Testis (tissue), 3 donors: ENCODE data around the gene KIFC3. TPM values are rescaled to one million over a fixed set of nuclear protein-coding genes. Genes with fewer than 3 reads are reported as not detected.

Source experiments
- DNase-seq: peaks from one replicate; pipeline ENCODE4 v3.0.0-alpha.2; 2019
- H3K27ac ChIP-seq, 2 donors: fragments of 200-600 bp; sonication (generic); one replicate each; pipeline ENCODE4 v1.5.1; 2019
- H3K27me3 ChIP-seq: fragments of 200-600 bp; sonication (generic); one replicate; pipeline ENCODE4 v1.5.1; 2019
- H3K36me3 ChIP-seq: fragments of 200-600 bp; sonication (generic); one replicate; pipeline ENCODE4 v1.5.1; 2017; ENCODE audit warnings: low read depth; ENCODE audit errors: missing control alignments
- H3K4me1 ChIP-seq: fragments of 200-600 bp; sonication (generic); one replicate; pipeline ENCODE4 v1.5.1; 2019
- H3K4me3 ChIP-seq, 2 donors: fragments of 200-600 bp; sonication (generic); one replicate each; pipeline ENCODE4 v1.5.1; 2017 to 2019
- H3K9me3 ChIP-seq: fragments of 200-600 bp; sonication (generic); one replicate; pipeline ENCODE4 v1.5.1; 2017
- POLR2A ChIP-seq: fragments of 450-650 bp; IDR thresholded peaks from one replicate; pipeline ENCODE4 v1.6.1; 2017; ENCODE audit warnings: antibody characterized with exemption, mild to moderate bottlenecking, moderate library complexity
- WGBS, 2 donors: methylation state at CpG; one replicate each; pipeline ENCODE4 v1.1.5; 2018; 5-methylcytosine and 5-hydroxymethylcytosine counted together
- intact Hi-C: fragments of 100-400 bp; cut with DNase I; formaldehyde crosslinking; loops from one replicate; pipeline ENCODE4 v1.15.1; 2023; ENCODE audit warnings: low total_unique reads
- polyA plus RNA-seq: library from polyadenylated mRNA; stranded (reverse); fragments of 350-450 nt; fragmentation: Illumina TruSeq; extraction: RNeasy Lipid Tissue Mini Kit (QIAGEN cat#74804); gene quantifications from one replicate; pipeline ENCODE4 v1.2.3, GENCODE V29; 2014; ENCODE audit warnings: low read depth, low replicate concordance; ENCODE audit not compliant: insufficient read depth
- total RNA-seq, 2 donors: library from RNA; depleted of rRNA; stranded (reverse); fragments of >200 nt; gene quantifications; one replicate each; pipeline ENCODE4 v1.2.3, GENCODE V29; 2016
- TF ChIP-seq, protein P1 (sequence below), 3 experiments: fragments of 450-650 bp in 2 of 3; fragments of 200-600 bp in 1 of 3; sonication (generic) in 1 of 3; IDR thresholded peaks; one replicate each; pipeline ENCODE4 v1.5.1; 2016 to 2019; ENCODE audit warnings: antibody characterized with exemption in 3 of 3, mild to moderate bottlenecking in 2 of 3, moderate library complexity in 1 of 3

The KIFC3 gene
- total and polyA plus RNA-seq, 3 donors from 2014 or later, result 105 to 185 (median 137) TPM

DNA sequence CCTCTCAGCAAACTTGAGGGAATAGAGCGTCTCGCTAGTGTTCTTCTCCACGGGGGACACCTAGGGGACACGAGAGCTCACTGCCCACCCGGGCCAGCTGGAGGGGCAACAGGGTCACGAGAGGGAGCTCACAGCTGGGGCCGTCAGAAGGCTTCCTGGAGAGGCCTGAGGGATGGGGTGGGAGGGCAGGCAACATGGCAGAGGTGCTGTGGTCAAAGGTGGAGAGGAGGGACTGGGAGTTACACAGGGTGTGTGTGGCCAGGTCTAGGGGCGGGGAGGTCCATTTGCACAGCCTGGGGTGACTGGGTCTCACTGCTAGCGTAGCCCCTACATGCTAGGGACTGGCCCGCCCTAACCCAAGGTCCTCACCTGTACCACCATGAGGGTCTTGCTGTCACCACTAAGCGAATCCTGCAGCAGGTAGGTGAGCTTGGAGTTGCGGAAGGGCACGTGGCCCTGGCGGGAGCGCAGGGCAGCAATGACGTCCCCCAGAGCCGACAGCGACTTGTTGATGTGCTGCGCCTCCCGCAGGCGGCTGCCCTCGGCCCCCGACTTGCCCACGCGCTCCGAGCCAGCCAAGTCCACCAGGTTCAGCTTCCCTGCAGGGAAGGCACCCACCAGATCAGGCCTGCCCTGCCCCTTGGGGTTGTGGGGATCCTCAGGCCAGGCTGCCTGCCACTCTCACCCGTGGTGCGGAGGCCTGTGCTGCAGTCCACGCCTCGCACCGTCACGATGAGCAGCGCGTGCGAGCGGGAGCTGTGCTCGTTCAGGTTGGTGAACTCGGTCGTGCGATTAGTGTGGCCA is 41.7 kb downstream of the KIFC3 start:
- intact Hi-C loops, result loop anchor here (5.0 kb wide), 1 partner anchor 102 kb away; no protein-coding TSS in a partner anchor
- TF ChIP-seq, protein P1, sequence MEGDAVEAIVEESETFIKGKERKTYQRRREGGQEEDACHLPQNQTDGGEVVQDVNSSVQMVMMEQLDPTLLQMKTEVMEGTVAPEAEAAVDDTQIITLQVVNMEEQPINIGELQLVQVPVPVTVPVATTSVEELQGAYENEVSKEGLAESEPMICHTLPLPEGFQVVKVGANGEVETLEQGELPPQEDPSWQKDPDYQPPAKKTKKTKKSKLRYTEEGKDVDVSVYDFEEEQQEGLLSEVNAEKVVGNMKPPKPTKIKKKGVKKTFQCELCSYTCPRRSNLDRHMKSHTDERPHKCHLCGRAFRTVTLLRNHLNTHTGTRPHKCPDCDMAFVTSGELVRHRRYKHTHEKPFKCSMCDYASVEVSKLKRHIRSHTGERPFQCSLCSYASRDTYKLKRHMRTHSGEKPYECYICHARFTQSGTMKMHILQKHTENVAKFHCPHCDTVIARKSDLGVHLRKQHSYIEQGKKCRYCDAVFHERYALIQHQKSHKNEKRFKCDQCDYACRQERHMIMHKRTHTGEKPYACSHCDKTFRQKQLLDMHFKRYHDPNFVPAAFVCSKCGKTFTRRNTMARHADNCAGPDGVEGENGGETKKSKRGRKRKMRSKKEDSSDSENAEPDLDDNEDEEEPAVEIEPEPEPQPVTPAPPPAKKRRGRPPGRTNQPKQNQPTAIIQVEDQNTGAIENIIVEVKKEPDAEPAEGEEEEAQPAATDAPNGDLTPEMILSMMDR (IDR thresholded peaks at IDR 0.05), result no peak
- no peak for TF ChIP-seq POLR2A
- H3K36me3 ChIP-seq, result no peaks in the 10 kb centered on the region

DNA sequence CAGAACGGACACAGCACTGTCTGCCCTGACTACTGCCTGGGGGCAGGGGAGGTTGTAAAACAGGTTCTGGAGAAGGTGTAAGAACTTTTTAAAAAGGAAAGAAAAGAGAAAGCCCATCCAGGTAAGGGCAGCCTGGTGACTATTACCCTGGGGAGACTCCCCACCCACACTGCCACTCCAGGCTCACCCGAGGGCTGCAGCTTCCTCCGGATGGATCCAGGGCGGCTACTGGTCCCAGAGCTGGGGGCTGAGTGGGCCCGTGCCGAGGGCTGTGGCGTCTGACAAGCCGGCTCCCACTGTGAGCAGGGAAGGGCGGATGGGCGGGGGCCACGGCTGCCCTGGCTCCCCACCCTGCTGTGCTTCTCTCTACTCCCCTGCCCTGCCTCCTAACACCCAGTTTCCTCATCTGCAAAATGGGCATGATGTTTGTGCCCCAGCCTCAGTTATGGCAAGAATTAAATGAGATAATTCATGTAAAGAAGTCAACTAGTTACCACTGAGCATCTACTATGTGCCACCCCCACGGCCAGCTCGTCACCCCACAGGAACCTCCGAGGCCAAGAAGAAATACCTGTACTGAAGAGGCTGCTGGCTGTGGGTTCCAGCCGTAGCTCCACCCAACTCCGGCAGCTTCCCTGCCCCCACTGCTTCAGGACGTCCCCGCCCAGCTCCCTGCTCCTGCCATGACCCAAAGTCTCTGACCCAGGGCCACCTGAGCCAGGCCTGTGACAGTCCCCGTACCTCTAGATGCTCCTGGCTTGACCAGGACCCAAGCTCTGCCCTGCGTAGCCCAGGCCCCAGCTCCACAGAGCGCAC is 42.5 kb downstream of the KIFC3 start:
- Histone ChIP-seq H3K4me3 (no peak overlapping the region), H3K27me3 (no peaks in the 10 kb centered on the region), H3K27ac (no peak overlapping the region), H3K36me3 (no peaks in the 10 kb centered on the region), H3K9me3 (no peaks in the 10 kb centered on the region), H3K4me1 (no peaks in the 10 kb centered on the region)
- TF ChIP-seq POLR2A, result no peak
- TF ChIP-seq, protein P1 (IDR thresholded peaks at IDR 0.05), result no peak
- DNase-seq, result no peak
- intact Hi-C loops, result loop anchor here (5.0 to 10.0 kb wide), 2 partner anchors 103 to 245 kb away; partner anchors contain the start of genes USB1 and ZNF319
- whole genome bisulfite sequencing, 2 donors, result 87 to 88% methylated on average over 16 to 21 of the region's 21 CpGs

More for the DNA sequence above, 41.7 kb downstream of the KIFC3 start:
- no peak overlapping the region for H3K27ac ChIP-seq
- no peaks in the 10 kb centered on the region for H3K9me3 ChIP-seq
- DNase-seq, result no peak
- H3K27me3 ChIP-seq, result no peaks in the 10 kb centered on the region
- no peak overlapping the region for H3K4me3 ChIP-seq
- 88 to 89% methylated on average over 19 to 40 of the region's 40 CpGs for WGBS, 2 donors
- H3K4me1 ChIP-seq, result no peaks in the 10 kb centered on the region

DNA sequence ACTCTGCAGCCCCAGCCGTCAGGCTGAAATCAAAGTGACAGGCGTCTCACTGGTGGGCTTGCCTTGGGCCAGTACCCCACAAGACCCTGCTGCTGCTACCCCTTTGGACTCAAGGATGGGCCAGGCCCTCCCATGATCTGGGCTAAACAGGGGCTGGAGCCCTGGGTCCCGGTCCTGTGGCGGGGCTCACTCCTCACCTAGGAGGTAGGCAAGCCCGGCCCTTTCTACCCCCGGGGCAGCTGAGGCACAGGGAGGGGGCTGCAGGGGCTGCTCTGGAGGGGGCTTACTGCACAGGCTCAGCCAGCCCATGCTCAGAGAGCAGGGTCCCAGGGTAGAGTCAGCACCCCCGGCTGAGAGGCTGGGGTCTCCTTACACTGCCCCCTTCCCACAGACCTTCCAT is 43.2 kb downstream of the KIFC3 start:
- H3K9me3 ChIP-seq, result no peaks in the 10 kb centered on the region
- H3K4me1 ChIP-seq, result no peaks in the 10 kb centered on the region
- WGBS, 2 donors, result 88% methylated on average over 7 of the region's 7 CpGs; no CpG with 5 or more reads in 1 of the 2 donors
- H3K27me3 ChIP-seq, result no peaks in the 10 kb centered on the region
- TF ChIP-seq, protein P1 (IDR thresholded peaks at IDR 0.05), result no peak
- no peak for TF ChIP-seq POLR2A
- no peak for DNase-seq
- H3K36me3 ChIP-seq, result no peaks in the 10 kb centered on the region
- intact Hi-C loops, result loop anchor here (10.0 kb wide), 1 partner anchor 246 kb away; the partner anchor contains the start of genes USB1 and ZNF319
- H3K4me3 ChIP-seq, result no peak overlapping the region
- H3K27ac ChIP-seq, result no peak overlapping the region

DNA sequence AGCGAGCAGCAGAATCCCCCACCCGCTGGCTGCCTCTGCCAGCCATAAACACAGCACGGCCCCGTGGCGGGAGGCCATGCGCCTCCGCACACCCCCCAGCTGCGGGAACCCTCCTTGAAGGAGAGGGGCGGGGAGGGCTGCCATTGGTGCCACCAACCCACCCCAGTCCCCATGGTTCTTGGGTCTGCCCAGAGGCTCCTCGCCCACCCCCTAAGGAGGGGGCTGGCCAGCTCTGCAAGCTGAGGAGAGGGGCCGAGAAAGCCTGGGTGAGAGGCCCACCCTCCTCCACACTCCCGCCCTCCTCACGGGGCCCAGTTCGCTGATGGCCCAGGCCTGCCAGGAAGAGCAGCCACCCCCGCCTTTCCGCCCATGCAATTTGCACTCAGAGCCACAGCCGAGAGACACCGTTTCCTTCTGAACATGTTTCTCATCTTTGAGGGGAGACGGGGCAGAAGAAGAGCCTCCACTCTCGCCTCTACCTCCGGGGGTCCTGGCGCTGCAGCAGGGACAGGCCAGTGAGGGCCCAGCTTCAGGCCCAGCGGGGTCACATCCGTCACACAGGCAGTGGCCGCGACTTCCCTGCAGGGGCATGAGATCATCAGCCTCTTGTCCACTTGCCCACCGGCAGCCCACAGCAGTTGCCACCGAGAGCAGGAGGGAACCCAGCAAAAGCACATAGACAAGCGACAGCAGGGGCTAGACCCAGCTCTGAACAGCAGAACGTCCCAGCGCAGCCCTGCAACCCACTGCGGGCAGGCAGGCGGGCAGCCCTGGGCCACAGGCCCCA is 43.8 kb downstream of the KIFC3 start:
- Histone ChIP-seq H3K27me3 (no peaks in the 10 kb centered on the region), H3K4me3 (no peak overlapping the region), H3K36me3 (no peaks in the 10 kb centered on the region), H3K4me1 (no peaks in the 10 kb centered on the region), H3K27ac (no peak overlapping the region), H3K9me3 (no peaks in the 10 kb centered on the region)
- no peak for TF ChIP-seq POLR2A
- TF ChIP-seq, protein P1 (IDR thresholded peaks at IDR 0.05), result no peak
- WGBS, 2 donors, result 78 to 85% methylated on average over 17 to 33 of the region's 33 CpGs
- intact Hi-C loops, result loop anchor here (10.0 kb wide), 1 partner anchor 246 kb away; the partner anchor contains the start of genes USB1 and ZNF319
- no peak for DNase-seq
